ENCODE data around the gene MYO5B. TPM values are rescaled to one million over a fixed set of nuclear protein-coding genes. Genes with fewer than 3 reads are reported as not detected.

Gene MYO5B
- total RNA-seq, 1 experiment from 2014 or later, result 25.9 TPM

DNA sequence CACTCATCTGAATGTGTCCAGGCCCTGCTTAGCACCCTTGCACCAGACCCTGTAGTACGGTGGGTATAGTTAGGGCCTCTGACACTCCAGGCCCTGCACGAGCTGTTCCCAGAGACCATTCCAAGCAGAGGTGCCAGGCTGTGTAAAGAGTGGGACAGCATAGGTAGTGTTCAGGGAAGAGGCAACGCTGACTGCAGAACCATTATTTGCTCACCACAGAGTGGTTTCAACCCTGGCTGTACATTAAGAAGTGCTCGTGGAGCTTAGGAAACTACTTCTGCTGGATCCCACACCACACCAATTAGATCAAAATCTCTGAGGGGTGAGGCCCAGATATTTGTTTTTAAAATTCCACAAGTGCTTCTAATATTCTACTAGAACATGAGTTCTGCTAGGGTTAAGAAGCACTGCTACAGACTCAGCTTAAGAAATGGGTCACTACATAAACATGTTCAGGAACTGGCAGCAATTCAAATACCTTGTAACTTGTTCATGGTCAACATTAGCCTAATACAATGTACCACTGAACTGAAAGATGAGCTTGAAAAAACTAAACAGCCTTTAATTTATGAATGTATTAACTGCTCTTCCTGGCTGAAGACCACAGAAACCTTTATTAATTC lies 183.0 kb downstream of the MYO5B start:
- Mint-ChIP-seq H3K27me3 (ENCODE audit: insufficient read depth, unreplicated experiment) (no peaks in the 10 kb centered on the region), H3K4me1 (ENCODE audit: insufficient read depth, unreplicated experiment) (peaks cover 21% of the 10 kb centered on the region), H3K27ac (ENCODE audit: low read depth, unreplicated experiment) (peak overlapping the region; percentile 53), H3K9me3 (ENCODE audit: unreplicated experiment) (no peaks in the 10 kb centered on the region), H3K36me3 (ENCODE audit: insufficient read depth, unreplicated experiment) (peaks cover 8% of the 10 kb centered on the region), H3K4me3 (ENCODE audit: unreplicated experiment) (no peak overlapping the region)
- intact Hi-C loops (cut with micrococcal nuclease), result loop anchor here (2.0 kb wide), 1 partner anchor 183 kb away; the partner anchor contains the start of gene MYO5B
- ChIA-PET POLR2A (interaction anchor here (0.7 to 0.8 kb wide), 3 partner anchors 31 to 876 kb away, joined by 3 to 4 read pairs (median 3); no protein-coding TSS in a partner anchor), CTCF (interaction anchor here (0.6 to 1.4 kb wide), 4 partner anchors 16 to 402 kb away, joined by 3 to 5 read pairs (median 3); partner anchors contain the start of gene MYO5B)
- DNase-seq (ENCODE audit: unreplicated experiment), result peak; percentile 43
- TF ChIP-seq, protein P1, sequence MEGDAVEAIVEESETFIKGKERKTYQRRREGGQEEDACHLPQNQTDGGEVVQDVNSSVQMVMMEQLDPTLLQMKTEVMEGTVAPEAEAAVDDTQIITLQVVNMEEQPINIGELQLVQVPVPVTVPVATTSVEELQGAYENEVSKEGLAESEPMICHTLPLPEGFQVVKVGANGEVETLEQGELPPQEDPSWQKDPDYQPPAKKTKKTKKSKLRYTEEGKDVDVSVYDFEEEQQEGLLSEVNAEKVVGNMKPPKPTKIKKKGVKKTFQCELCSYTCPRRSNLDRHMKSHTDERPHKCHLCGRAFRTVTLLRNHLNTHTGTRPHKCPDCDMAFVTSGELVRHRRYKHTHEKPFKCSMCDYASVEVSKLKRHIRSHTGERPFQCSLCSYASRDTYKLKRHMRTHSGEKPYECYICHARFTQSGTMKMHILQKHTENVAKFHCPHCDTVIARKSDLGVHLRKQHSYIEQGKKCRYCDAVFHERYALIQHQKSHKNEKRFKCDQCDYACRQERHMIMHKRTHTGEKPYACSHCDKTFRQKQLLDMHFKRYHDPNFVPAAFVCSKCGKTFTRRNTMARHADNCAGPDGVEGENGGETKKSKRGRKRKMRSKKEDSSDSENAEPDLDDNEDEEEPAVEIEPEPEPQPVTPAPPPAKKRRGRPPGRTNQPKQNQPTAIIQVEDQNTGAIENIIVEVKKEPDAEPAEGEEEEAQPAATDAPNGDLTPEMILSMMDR (IDR thresholded peaks at IDR 0.05; ENCODE audit: unreplicated experiment), result no peak
- no TSS peak for BruUV-seq (replicated peaks)

DNA sequence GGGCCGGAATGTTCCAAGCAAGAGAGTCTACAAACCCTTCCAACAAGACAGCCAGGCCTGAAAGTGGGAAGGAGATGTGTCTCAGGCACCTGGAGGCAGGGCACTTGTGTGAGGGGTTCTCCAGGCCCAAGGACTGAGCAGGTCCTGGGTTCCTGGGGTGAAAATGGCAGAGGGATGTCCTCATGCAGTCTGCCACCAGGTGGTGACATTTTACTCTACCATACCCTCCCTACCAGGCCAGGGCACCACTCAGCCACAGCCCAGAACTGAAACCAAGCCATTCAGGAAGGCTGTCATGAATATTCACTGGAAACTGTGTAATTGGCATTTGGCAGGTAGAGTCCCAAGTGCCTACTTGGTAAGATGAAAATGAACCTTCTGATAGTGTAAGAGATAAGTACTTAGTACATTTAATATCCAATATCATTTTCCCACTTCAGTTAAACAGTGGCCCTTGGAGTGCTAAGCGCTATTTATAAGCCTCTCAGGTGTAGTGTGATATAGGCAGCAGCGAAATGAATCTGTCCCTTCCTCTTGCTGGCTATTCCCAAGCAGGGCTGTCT lies 185.1 kb downstream of the MYO5B start:
- TF ChIP-seq, protein P1 (IDR thresholded peaks at IDR 0.05; ENCODE audit: unreplicated experiment), result peak; percentile 33
- no TSS peak for BruUV-seq (replicated peaks)

DNA sequence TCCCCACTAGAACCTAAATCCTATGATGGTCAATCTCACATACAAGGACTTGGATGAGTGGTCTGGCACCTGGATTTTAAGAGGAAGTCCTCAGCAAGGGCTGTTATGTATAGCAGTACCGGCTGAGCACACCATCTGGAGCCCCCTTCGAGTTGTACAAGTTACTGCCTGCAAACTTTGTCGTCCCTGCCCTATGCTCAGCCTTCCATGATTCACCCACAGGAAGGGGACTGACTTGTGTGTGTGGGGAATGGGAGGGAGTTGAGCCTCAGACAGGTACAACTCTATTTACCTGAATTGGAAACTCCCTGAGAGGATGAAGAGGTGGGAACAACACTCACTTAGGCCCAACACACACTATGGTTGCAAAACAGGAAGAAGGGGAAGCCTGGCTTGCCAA lies 186.6 kb downstream of the MYO5B start:
- no peak for DNase-seq (ENCODE audit: unreplicated experiment)
- peaks cover 9% of the 10 kb centered on the region for H3K36me3 Mint-ChIP-seq (ENCODE audit: insufficient read depth, unreplicated experiment)
- no TSS peak for BruUV-seq (replicated peaks)
- no peak overlapping the region for H3K4me3 Mint-ChIP-seq (ENCODE audit: unreplicated experiment)
- intact Hi-C loops (cut with micrococcal nuclease), result no loop called here
- H3K27me3 Mint-ChIP-seq (ENCODE audit: insufficient read depth, unreplicated experiment), result no peaks in the 10 kb centered on the region
- H3K9me3 Mint-ChIP-seq (ENCODE audit: unreplicated experiment), result no peaks in the 10 kb centered on the region
- POLR2A ChIA-PET, result no interaction called here
- CTCF ChIA-PET, result no interaction called here
- peaks cover 11% of the 10 kb centered on the region for H3K4me1 Mint-ChIP-seq (ENCODE audit: insufficient read depth, unreplicated experiment)
- TF ChIP-seq, protein P1 (IDR thresholded peaks at IDR 0.05; ENCODE audit: unreplicated experiment), result no peak
- H3K27ac Mint-ChIP-seq (ENCODE audit: low read depth, unreplicated experiment), result no peak overlapping the region

More for the DNA sequence above, 185.1 kb downstream of the MYO5B start:
- CTCF ChIA-PET, result interaction anchor here (0.6 to 1.0 kb wide), 2 partner anchors 198 to 348 kb away, joined by 3 read pairs; no protein-coding TSS in a partner anchor
- POLR2A ChIA-PET, result no interaction called here
- intact Hi-C loops (cut with micrococcal nuclease), result loop anchor here (1.0 kb wide), 2 partner anchors 194 to 347 kb away; no protein-coding TSS in a partner anchor
- Mint-ChIP-seq H3K36me3 (ENCODE audit: insufficient read depth, unreplicated experiment) (peaks cover 9% of the 10 kb centered on the region), H3K4me1 (ENCODE audit: insufficient read depth, unreplicated experiment) (peaks cover 21% of the 10 kb centered on the region), H3K4me3 (ENCODE audit: unreplicated experiment) (no peak overlapping the region), H3K27ac (ENCODE audit: low read depth, unreplicated experiment) (peak overlapping the region; percentile 5), H3K9me3 (ENCODE audit: unreplicated experiment) (no peaks in the 10 kb centered on the region), H3K27me3 (ENCODE audit: insufficient read depth, unreplicated experiment) (no peaks in the 10 kb centered on the region)
- peak; percentile 60 for DNase-seq (ENCODE audit: unreplicated experiment)

DNA sequence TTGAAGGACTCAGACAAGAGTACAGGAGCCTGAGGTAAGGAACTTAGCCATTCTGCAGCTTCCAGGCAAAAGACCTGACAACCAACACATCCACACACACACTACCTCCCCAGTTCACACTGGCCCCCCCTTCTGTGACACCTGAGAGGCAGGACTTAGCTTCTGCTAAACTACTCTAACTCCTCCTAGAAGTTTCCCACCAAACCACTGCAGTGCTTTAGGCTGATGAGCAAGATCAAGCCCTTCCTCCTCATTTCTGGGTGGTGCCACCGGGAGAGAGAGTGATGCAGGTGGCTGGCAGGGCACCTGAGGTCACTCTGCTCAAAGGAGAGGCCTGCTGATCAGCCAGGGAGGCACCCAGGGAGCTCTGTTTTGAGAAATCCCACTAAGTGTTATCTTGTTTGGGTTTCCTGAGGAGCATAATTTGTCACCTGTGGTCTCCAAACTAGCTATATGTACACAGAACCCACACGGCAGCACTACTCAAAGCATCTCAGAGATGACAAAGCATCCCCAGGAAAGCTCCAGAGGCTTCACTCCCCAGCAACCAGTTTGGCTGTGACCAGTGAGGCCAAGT lies 188.4 kb downstream of the MYO5B start:
- POLR2A ChIA-PET, result no interaction called here
- TF ChIP-seq, protein P1 (IDR thresholded peaks at IDR 0.05; ENCODE audit: unreplicated experiment), result no peak
- H3K9me3 Mint-ChIP-seq (ENCODE audit: unreplicated experiment), result no peaks in the 10 kb centered on the region
- peaks cover 9% of the 10 kb centered on the region for H3K36me3 Mint-ChIP-seq (ENCODE audit: insufficient read depth, unreplicated experiment)
- no peaks in the 10 kb centered on the region for H3K27me3 Mint-ChIP-seq (ENCODE audit: insufficient read depth, unreplicated experiment)
- no TSS peak for BruUV-seq (replicated peaks)
- CTCF ChIA-PET, result interaction anchor here (0.6 to 2.3 kb wide), 4 partner anchors 33 to 189 kb away, joined by 3 to 9 read pairs (median 4); partner anchors contain the start of gene MYO5B
- H3K4me1 Mint-ChIP-seq (ENCODE audit: insufficient read depth, unreplicated experiment), result peaks cover 9% of the 10 kb centered on the region
- no peak for DNase-seq (ENCODE audit: unreplicated experiment)
- H3K4me3 Mint-ChIP-seq (ENCODE audit: unreplicated experiment), result no peak overlapping the region
- no peak overlapping the region for H3K27ac Mint-ChIP-seq (ENCODE audit: low read depth, unreplicated experiment)
- intact Hi-C loops (cut with micrococcal nuclease), result no loop called here
